Esophagus muscularis mucosa (tissue), 3 donors: Measurements from ENCODE around the gene PLA2G6.

ENCODE experiments used
- EP300 ChIP-seq: sonication (generic); formaldehyde crosslinking; IDR thresholded peaks from one replicate; pipeline ENCODE4 v1.6.1; 2017; ENCODE audit warnings: antibody characterized with exemption
- POLR2A ChIP-seq: fragments of 450-650 bp; IDR thresholded peaks from one replicate; pipeline ENCODE4 v1.6.1; 2017; ENCODE audit warnings: antibody characterized with exemption, moderate library complexity, mild to moderate bottlenecking, low read depth
- POLR2AphosphoS5 ChIP-seq, 2 donors: sonication (generic); formaldehyde crosslinking; IDR thresholded peaks; one replicate each; pipeline ENCODE4 v1.6.1; 2017; ENCODE audit warnings: antibody characterized with exemption in 2 of 2

DNA sequence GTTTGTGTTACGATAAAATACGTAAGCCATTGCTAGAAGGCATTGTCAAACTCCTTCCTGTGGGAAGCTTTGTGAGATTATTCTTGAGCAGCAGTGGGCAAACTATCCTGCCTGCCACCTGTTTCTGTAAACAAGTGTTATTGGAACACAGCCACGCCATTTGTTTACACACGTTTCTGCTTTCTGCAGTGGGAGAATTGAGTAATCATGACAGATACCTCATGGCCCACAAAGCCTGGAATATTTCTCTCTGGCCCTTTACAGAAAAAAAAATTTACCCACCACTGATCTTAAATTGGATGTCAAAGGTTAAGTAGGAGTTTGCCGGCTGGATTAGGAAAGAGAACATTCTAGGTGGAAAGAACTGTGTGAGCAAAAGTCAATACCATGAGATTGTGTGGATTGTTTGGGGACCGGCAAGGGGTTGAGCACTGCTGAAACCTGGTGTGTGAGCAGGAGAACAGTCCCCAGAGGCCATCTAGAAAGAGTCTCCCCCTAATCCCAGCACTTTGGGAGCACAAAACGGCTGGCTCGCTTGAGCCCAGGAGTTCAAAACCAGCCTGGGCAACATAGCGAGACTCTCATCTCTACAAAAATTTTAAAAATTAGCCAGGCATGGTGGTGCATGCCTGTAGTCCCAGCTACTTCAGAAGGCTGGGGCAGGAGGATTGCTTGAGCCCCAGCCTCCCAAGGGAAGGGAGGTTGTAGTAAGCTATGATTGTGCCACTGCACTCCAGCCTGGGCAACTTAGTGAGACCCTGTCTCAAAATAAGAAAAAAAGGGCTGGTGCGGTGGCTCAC, 6.0 kb upstream of the PLA2G6 start:
- TF ChIP-seq EP300, result no peak
- TF ChIP-seq POLR2A, result no peak
- no peak for TF ChIP-seq POLR2AphosphoS5 (IDR thresholded peaks at IDR 0.05)
